ENCODE results near the gene FMN2. TPM values are rescaled to one million over a fixed set of nuclear protein-coding genes. Genes with fewer than 3 reads are reported as not detected.

Gene FMN2
- total RNA-seq, 1 experiment from 2014 or later = 0.59 TPM

DNA sequence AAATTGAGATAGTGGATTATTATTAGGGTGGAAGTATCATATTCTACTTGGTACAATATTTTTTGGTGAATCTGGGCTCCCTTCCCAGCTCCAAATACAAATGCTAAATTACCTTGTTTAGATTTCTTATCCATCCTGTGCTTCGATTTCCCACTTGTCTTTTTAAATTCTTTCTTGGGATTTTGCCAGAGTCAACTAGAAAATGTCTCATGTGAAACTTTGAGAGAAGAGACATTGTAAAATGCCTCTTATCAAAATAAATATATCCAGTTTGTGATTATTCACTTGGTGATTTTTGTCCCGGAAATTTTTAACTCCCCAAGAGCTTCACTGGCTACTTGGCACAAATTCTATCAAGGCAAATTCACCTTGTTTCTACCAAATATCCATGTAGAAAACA is 202.0 kb downstream of the FMN2 start:
- no peak overlapping the region for H2AK5ac ChIP-seq (ENCODE audit: insufficient read length, low read length)
- no peaks in the 10 kb centered on the region for H3K36me3 Mint-ChIP-seq (ENCODE audit: insufficient read depth in 1 of 3, low read depth in 3 of 3)

More for the DNA sequence above, 202.0 kb downstream of the FMN2 start:
- H3K4me1 ChIP-seq (ENCODE audit: insufficient read depth, low read length) = no peaks in the 10 kb centered on the region
- H3T11ph ChIP-seq (ENCODE audit: low read length) = no peak overlapping the region
- H3K27me3 ChIP-seq (ENCODE audit: insufficient read depth, low read length) = no peaks in the 10 kb centered on the region
- no peak overlapping the region for H3K18ac ChIP-seq (ENCODE audit: insufficient read length, low read depth, low read length)
- no peak overlapping the region for H3K4ac ChIP-seq (ENCODE audit: low read depth, low read length)
- no peaks in the 10 kb centered on the region for H4K20me1 ChIP-seq (ENCODE audit: control insufficient read depth, insufficient read depth, insufficient read length)
- no peak overlapping the region for H3K27ac ChIP-seq (ENCODE audit: insufficient read length, low read depth, low read length)
- Mint-ChIP-seq H3K4me3 (no peak overlapping the region), H3K4me1 (peaks cover 7% of the 10 kb centered on the region in 2 experiments), H3K27me3 (ENCODE audit: low read depth) (no peaks in the 10 kb centered on the region), H3K27ac (no peak overlapping the region), H3K9me3 (no peaks in the 10 kb centered on the region)
- no peaks in the 10 kb centered on the region for H3K23me2 ChIP-seq (ENCODE audit: insufficient read length, low read depth, low read length, poor library complexity, severe bottlenecking)
- no peak overlapping the region for H4K5ac ChIP-seq (ENCODE audit: insufficient read length, low read depth, low read length)
- no peak overlapping the region for H2BK15ac ChIP-seq (ENCODE audit: low read depth, low read length)
- TF ChIP-seq, protein P1, sequence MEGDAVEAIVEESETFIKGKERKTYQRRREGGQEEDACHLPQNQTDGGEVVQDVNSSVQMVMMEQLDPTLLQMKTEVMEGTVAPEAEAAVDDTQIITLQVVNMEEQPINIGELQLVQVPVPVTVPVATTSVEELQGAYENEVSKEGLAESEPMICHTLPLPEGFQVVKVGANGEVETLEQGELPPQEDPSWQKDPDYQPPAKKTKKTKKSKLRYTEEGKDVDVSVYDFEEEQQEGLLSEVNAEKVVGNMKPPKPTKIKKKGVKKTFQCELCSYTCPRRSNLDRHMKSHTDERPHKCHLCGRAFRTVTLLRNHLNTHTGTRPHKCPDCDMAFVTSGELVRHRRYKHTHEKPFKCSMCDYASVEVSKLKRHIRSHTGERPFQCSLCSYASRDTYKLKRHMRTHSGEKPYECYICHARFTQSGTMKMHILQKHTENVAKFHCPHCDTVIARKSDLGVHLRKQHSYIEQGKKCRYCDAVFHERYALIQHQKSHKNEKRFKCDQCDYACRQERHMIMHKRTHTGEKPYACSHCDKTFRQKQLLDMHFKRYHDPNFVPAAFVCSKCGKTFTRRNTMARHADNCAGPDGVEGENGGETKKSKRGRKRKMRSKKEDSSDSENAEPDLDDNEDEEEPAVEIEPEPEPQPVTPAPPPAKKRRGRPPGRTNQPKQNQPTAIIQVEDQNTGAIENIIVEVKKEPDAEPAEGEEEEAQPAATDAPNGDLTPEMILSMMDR (conservative IDR thresholded peaks at IDR 0.05) = no peak
- no peak overlapping the region for H4K91ac ChIP-seq (ENCODE audit: insufficient read length, low read depth, low read length)
- H4K8ac ChIP-seq (replicated peaks; ENCODE audit: insufficient read length, low read depth, low read length) = no peak overlapping the region
- no peaks in the 10 kb centered on the region for H3K79me2 ChIP-seq (ENCODE audit: insufficient read depth, low read length)
- no peak overlapping the region for H2BK20ac ChIP-seq (ENCODE audit: low read depth, low read length, poor library complexity, severe bottlenecking)
- no peak overlapping the region for H3K23ac ChIP-seq (ENCODE audit: insufficient read length, low read depth, low read length)
- H3K56ac ChIP-seq (ENCODE audit: insufficient read length, low read depth, low read length) = no peak overlapping the region
- H2BK120ac ChIP-seq (ENCODE audit: low read depth, low read length, poor library complexity, severe bottlenecking) = no peak overlapping the region
- DNase-seq = no peak
- H3K79me1 ChIP-seq (ENCODE audit: insufficient read depth, low read depth, low read length, poor library complexity, severe bottlenecking) = no peaks in the 10 kb centered on the region
- H3K9ac ChIP-seq (ENCODE audit: extremely low read depth, insufficient read length, low read length) = no peak overlapping the region
- H3K9me3 ChIP-seq (ENCODE audit: control insufficient read depth, low read depth, low read length) = no peaks in the 10 kb centered on the region
- H2AFZ ChIP-seq (ENCODE audit: low read length) = no peak overlapping the region
- no peak overlapping the region for H2BK12ac ChIP-seq (ENCODE audit: insufficient read length, low read depth, low read length)
- H3K14ac ChIP-seq (ENCODE audit: insufficient read depth, low read length) = no peak overlapping the region
- no peak overlapping the region for H3K4me2 ChIP-seq (ENCODE audit: insufficient read depth, insufficient read length, low read length)
- no peak overlapping the region for H2BK5ac ChIP-seq (ENCODE audit: insufficient read length, low read length)
- no CpG with 5 or more reads among the region's 2 CpGs for WGBS (ENCODE audit: extremely low coverage, insufficient read length, low lambda C conversion rate)
